Neural cell (in vitro differentiated cells): ENCODE measurements around the gene UBA1. TPM values are rescaled to one million over a fixed set of nuclear protein-coding genes. Genes with fewer than 3 reads are reported as not detected.

Experiments used
- H2AFZ ChIP-seq: fragments of 200-600, 300-800 bp; sonication (generic), shearing (Covaris generic); 2 replicates; pipeline ENCODE4 v1.6.0; 2014; ENCODE audit warnings: low read depth, mild to moderate bottlenecking, antibody characterized with exemption, low read length, moderate library complexity
- H3F3A ChIP-seq: fragments of 200-600 bp; shearing (Covaris generic); 2 replicates; pipeline ENCODE4 v1.6.1; 2016; ENCODE audit warnings: mild to moderate bottlenecking, moderate library complexity, mixed read lengths, antibody characterized with exemption, low read length; ENCODE audit not compliant: insufficient read depth, poor library complexity, severe bottlenecking
- H3K27ac ChIP-seq: fragments of 200-600, 300-800 bp; sonication (generic), shearing (Covaris generic); 2 replicates; pipeline ENCODE4 v1.5.1; 2014; ENCODE audit warnings: mild to moderate bottlenecking, low read length, moderate library complexity
- H3K27me3 ChIP-seq: fragments of 300-800, 200-600 bp; sonication (generic), shearing (Covaris generic); 2 replicates; pipeline ENCODE4 v1.6.0; 2014; ENCODE audit warnings: mild to moderate bottlenecking, low read depth, low read length, moderate library complexity; ENCODE audit not compliant: insufficient read depth
- H3K36me3 ChIP-seq: fragments of 300-800, 200-600 bp; sonication (generic), shearing (Covaris generic); 2 replicates; pipeline ENCODE4 v1.5.1; 2014; ENCODE audit warnings: mild to moderate bottlenecking, antibody characterized with exemption, low read length, moderate library complexity; ENCODE audit not compliant: insufficient read depth
- H3K4me2 ChIP-seq: fragments of 300-800, 200-600 bp; sonication (generic), shearing (Covaris generic); 2 replicates; pipeline ENCODE4 v1.6.0; 2014; ENCODE audit warnings: mild to moderate bottlenecking, low read length
- H3K4me3 ChIP-seq: fragments of 300-800, 200-600 bp; sonication (generic), shearing (Covaris generic); 2 replicates; pipeline ENCODE4 v1.5.1; 2014; ENCODE audit warnings: mild to moderate bottlenecking, low read length, moderate library complexity
- H3K79me2 ChIP-seq: fragments of 200-600 bp; shearing (Covaris generic); replicated peaks from 2 replicates; pipeline ENCODE4 v1.6.0; 2014; ENCODE audit warnings: mild to moderate bottlenecking, low read length, moderate library complexity; ENCODE audit not compliant: insufficient read depth
- H3K9ac ChIP-seq: fragments of 300-800, 200-600 bp; sonication (generic), shearing (Covaris generic); 2 replicates; pipeline ENCODE4 v1.6.1; 2016; ENCODE audit warnings: mild to moderate bottlenecking, low read length, mixed read lengths
- H3K9me2 ChIP-seq: fragments of 200-600 bp; shearing (Covaris generic); 2 replicates; pipeline ENCODE4 v1.6.1; 2016; ENCODE audit warnings: mild to moderate bottlenecking, low read length, mixed read lengths; ENCODE audit not compliant: insufficient read depth
- H3K9me3 ChIP-seq: fragments of 200-600, 300-800 bp; sonication (generic), shearing (Covaris generic); 2 replicates; pipeline ENCODE4 v1.6.1; 2016; ENCODE audit warnings: mild to moderate bottlenecking, mixed run types, low read length, moderate library complexity, mixed read lengths
- H4K20me1 ChIP-seq: fragments of 200-600 bp; shearing (Covaris generic); 2 replicates; pipeline ENCODE4 v1.6.1; 2016; ENCODE audit warnings: mild to moderate bottlenecking, mixed run types; ENCODE audit not compliant: insufficient read depth
- EP300 ChIP-seq: fragments of 450-650 bp; conservative IDR thresholded peaks from 2 replicates; pipeline ENCODE4 v1.6.1; 2014; ENCODE audit warnings: antibody characterized with exemption, mild to moderate bottlenecking, moderate library complexity; ENCODE audit not compliant: poor library complexity, severe bottlenecking
- EZH2 ChIP-seq: fragments of 200-600, 300-800 bp; shearing (Covaris generic), sonication (generic); IDR thresholded peaks from 2 replicates; pipeline ENCODE4 v1.6.1; 2014; ENCODE audit warnings: antibody characterized with exemption, low read length, borderline replicate concordance, mild to moderate bottlenecking; ENCODE audit not compliant: insufficient read depth, poor library complexity, severe bottlenecking
- MXI1 ChIP-seq: fragments of 450-650 bp; conservative IDR thresholded peaks from 2 replicates; pipeline ENCODE4 v1.6.1; 2014; ENCODE audit warnings: antibody characterized with exemption, mild to moderate bottlenecking; ENCODE audit not compliant: poor library complexity, severe bottlenecking
- POLR2AphosphoS5 ChIP-seq: IDR thresholded peaks from 2 replicates; pipeline ENCODE4 v1.6.1; 2012
- RAD21 ChIP-seq: fragments of 450-650 bp; conservative IDR thresholded peaks from 2 replicates; pipeline ENCODE4 v1.6.1; 2014; ENCODE audit warnings: antibody characterized with exemption, mild to moderate bottlenecking, moderate library complexity
- SMC3 ChIP-seq: fragments of 450-650 bp; conservative IDR thresholded peaks from 2 replicates; pipeline ENCODE4 v1.6.1; 2014; ENCODE audit warnings: antibody characterized with exemption, mild to moderate bottlenecking, moderate library complexity; ENCODE audit not compliant: poor library complexity
- TAF1 ChIP-seq: IDR thresholded peaks from 2 replicates; pipeline ENCODE4 v1.6.1; 2012; ENCODE audit warnings: low read depth
- polyA plus RNA-seq: library from polyadenylated mRNA; depleted of rRNA; stranded (reverse); fragments of >200 nt; gene quantifications from 2 replicates; pipeline ENCODE4 v1.2.3, GENCODE V29; 2014
- TF ChIP-seq, protein P1 (sequence below): IDR thresholded peaks from 2 replicates; pipeline ENCODE4 v1.6.1; 2012; ENCODE audit warnings: borderline replicate concordance
- TF ChIP-seq, protein P2 (sequence below): fragments of 450-650 bp; IDR thresholded peaks from 2 replicates; pipeline ENCODE4 v1.5.1; 2014; ENCODE audit warnings: antibody characterized with exemption, mild to moderate bottlenecking, moderate library complexity; ENCODE audit not compliant: poor library complexity, severe bottlenecking

UBA1 gene
- polyA plus RNA-seq, 1 donor from 2014 or later, result 132 TPM

DNA sequence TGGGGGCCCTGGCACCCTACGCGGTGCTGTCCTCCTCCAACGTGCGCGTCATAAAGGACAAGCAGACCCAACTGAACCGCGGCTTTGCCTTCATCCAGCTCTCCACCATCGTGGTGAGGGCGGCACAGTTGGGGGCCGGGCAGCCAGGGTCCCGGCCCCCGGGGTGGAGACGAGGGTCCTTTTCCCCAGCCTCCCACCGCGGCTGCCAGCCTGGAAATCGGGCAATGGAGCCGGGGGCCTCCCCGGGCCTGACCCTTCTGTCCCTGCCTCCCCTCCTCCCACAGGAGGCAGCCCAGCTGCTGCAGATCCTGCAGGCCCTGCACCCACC, 13.7 kb upstream of the UBA1 start:
- Histone ChIP-seq H3K4me2 (no peak overlapping the region), H4K20me1 (no peaks in the 10 kb centered on the region), H3K27me3 (no peaks in the 10 kb centered on the region), H3K9ac (no peak overlapping the region), H3K27ac (no peak overlapping the region), H3F3A (no peaks in the 10 kb centered on the region), H3K9me3 (no peaks in the 10 kb centered on the region), H2AFZ (no peak overlapping the region), H3K79me2 (no peaks in the 10 kb centered on the region), H3K4me3 (no peak overlapping the region), H3K36me3 (no peaks in the 10 kb centered on the region), H3K9me2 (no peaks in the 10 kb centered on the region)
- TF ChIP-seq, protein P1, sequence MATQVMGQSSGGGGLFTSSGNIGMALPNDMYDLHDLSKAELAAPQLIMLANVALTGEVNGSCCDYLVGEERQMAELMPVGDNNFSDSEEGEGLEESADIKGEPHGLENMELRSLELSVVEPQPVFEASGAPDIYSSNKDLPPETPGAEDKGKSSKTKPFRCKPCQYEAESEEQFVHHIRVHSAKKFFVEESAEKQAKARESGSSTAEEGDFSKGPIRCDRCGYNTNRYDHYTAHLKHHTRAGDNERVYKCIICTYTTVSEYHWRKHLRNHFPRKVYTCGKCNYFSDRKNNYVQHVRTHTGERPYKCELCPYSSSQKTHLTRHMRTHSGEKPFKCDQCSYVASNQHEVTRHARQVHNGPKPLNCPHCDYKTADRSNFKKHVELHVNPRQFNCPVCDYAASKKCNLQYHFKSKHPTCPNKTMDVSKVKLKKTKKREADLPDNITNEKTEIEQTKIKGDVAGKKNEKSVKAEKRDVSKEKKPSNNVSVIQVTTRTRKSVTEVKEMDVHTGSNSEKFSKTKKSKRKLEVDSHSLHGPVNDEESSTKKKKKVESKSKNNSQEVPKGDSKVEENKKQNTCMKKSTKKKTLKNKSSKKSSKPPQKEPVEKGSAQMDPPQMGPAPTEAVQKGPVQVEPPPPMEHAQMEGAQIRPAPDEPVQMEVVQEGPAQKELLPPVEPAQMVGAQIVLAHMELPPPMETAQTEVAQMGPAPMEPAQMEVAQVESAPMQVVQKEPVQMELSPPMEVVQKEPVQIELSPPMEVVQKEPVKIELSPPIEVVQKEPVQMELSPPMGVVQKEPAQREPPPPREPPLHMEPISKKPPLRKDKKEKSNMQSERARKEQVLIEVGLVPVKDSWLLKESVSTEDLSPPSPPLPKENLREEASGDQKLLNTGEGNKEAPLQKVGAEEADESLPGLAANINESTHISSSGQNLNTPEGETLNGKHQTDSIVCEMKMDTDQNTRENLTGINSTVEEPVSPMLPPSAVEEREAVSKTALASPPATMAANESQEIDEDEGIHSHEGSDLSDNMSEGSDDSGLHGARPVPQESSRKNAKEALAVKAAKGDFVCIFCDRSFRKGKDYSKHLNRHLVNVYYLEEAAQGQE, result no peak
- TF ChIP-seq EZH2, result no peak
- no peak for TF ChIP-seq EP300
- TF ChIP-seq TAF1, result no peak
- TF ChIP-seq MXI1, result no peak
- TF ChIP-seq, protein P2, sequence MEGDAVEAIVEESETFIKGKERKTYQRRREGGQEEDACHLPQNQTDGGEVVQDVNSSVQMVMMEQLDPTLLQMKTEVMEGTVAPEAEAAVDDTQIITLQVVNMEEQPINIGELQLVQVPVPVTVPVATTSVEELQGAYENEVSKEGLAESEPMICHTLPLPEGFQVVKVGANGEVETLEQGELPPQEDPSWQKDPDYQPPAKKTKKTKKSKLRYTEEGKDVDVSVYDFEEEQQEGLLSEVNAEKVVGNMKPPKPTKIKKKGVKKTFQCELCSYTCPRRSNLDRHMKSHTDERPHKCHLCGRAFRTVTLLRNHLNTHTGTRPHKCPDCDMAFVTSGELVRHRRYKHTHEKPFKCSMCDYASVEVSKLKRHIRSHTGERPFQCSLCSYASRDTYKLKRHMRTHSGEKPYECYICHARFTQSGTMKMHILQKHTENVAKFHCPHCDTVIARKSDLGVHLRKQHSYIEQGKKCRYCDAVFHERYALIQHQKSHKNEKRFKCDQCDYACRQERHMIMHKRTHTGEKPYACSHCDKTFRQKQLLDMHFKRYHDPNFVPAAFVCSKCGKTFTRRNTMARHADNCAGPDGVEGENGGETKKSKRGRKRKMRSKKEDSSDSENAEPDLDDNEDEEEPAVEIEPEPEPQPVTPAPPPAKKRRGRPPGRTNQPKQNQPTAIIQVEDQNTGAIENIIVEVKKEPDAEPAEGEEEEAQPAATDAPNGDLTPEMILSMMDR, result no peak
- no peak for TF ChIP-seq RAD21
- no peak for TF ChIP-seq SMC3
- no peak for TF ChIP-seq POLR2AphosphoS5

DNA sequence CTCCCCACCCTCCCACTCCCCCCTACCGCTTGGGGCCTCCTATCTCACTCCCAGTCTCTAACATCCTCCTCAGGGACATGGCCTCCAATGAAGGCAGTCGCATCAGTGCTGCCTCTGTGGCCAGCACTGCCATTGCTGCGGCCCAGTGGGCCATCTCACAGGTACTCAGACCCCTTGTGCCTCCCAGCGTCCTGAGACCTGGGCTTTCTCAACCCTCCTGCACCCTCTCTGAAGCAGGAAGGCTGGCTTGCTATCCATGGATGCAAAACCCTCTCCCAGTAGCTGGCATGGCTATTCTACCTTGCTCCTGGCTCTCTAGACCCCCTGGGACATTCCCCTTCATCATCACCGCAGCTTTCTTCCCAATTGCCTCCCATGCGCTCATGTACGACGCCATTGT, 13.3 kb upstream of the UBA1 start:
- H3K4me3 ChIP-seq, result no peak overlapping the region
- H3K27me3 ChIP-seq, result no peaks in the 10 kb centered on the region
- H3K36me3 ChIP-seq, result no peaks in the 10 kb centered on the region
- H3K9me3 ChIP-seq, result no peaks in the 10 kb centered on the region
- no peak overlapping the region for H3K9ac ChIP-seq
- H3F3A ChIP-seq, result no peaks in the 10 kb centered on the region
- H2AFZ ChIP-seq, result no peak overlapping the region
- no peaks in the 10 kb centered on the region for H3K9me2 ChIP-seq
- H3K27ac ChIP-seq, result no peak overlapping the region
- TF ChIP-seq POLR2AphosphoS5 (no peak), SMC3 (no peak), RAD21 (no peak), EP300 (no peak), MXI1 (no peak)
- TF ChIP-seq, protein P2, result no peak
- no peaks in the 10 kb centered on the region for H3K79me2 ChIP-seq
- no peaks in the 10 kb centered on the region for H4K20me1 ChIP-seq
- H3K4me2 ChIP-seq, result no peak overlapping the region
